K562 (cell line): ENCODE data around the gene TIAL1. TPM values are rescaled to one million over a fixed set of nuclear protein-coding genes. Genes with fewer than 3 reads are reported as not detected.

ENCODE experiments used
- ESRRA ChIP-seq: fragments of 450-650 bp; IDR thresholded peaks from 2 replicates; pipeline ENCODE4 v1.6.1; 2014; ENCODE audit warnings: low read depth, mild to moderate bottlenecking, moderate library complexity, borderline replicate concordance
- GATAD2B ChIP-seq: fragments of 450-650 bp; IDR thresholded peaks from 2 replicates; pipeline ENCODE4 v1.6.1; 2017; ENCODE audit warnings: mild to moderate bottlenecking, borderline replicate concordance
- JUND ChIP-seq, 2 experiments: IDR thresholded peaks; 2 replicates in 1 of 2; 3 replicates in 1 of 2; pipeline ENCODE4 v1.6.1; 2011; ENCODE audit warnings: borderline replicate concordance in 2 of 2, low read depth in 2 of 2, low read length in 2 of 2, improper control_type of control experiment in 1 of 2, missing biosample characterization in 1 of 2, missing genetic modification characterization in 1 of 2, missing genetic modification reagents in 1 of 2
- KLF16 ChIP-seq: IDR thresholded peaks from 2 replicates; pipeline ENCODE4 v1.6.1; 2016; ENCODE audit warnings: antibody characterized with exemption
- L3MBTL2 ChIP-seq: fragments of 450-650 bp; IDR thresholded peaks from 2 replicates; pipeline ENCODE4 v1.6.1; 2016; ENCODE audit warnings: mild to moderate bottlenecking, moderate library complexity
- MECOM ChIP-seq: fragments of 250-450 bp; sonication (Bioruptor Pico); IDR thresholded peaks from 2 replicates; pipeline ENCODE4 v1.8.0; 2022; ENCODE audit warnings: inconsistent platforms
- PHF21A ChIP-seq: fragments of 450-650 bp; IDR thresholded peaks from 2 replicates; pipeline ENCODE4 v1.6.1; 2017; ENCODE audit warnings: low read depth, borderline replicate concordance
- RAD21 ChIP-seq, 2 experiments: fragments of 250-450 bp in 1 of 2; fragments of 450-650 bp in 1 of 2; sonication (Bioruptor Pico) in 1 of 2; formaldehyde crosslinking in 1 of 2; IDR thresholded peaks in 1 of 2; conservative IDR thresholded peaks in 1 of 2; 2 replicates each; pipeline versions ENCODE4 v1.4.0 to v1.8.0; 2020 to 2022; ENCODE audit warnings: mild to moderate bottlenecking in 2 of 2, moderate library complexity in 1 of 2
- SAFB2 ChIP-seq: fragments of 200-400 bp; formaldehyde crosslinking; IDR thresholded peaks from 2 replicates; pipeline ENCODE4 v1.6.1; 2018; ENCODE audit warnings: borderline replicate concordance, low read length, low read depth, moderate library complexity; ENCODE audit not compliant: severe bottlenecking
- ZNF766 ChIP-seq: fragments of 200-800 bp; sonication (Bioruptor generic); conservative IDR thresholded peaks from 2 replicates; pipeline ENCODE4 v1.6.1; 2016; ENCODE audit warnings: missing genetic modification characterization, missing compliant biosample characterization
- polyA plus RNA-seq, 8 experiments: library from polyadenylated mRNA; depleted of rRNA in 4 of 8; stranded (reverse) in 5 of 8; unstranded in 3 of 8; fragments of >200 nt; fragmentation: Nextera tagmentation in 2 of 8; fragmentation: Illumina TruSeq in 1 of 8; extraction: Ambion mirVana in 2 of 8; extraction: Trizol in 1 of 8; gene quantifications; 2 replicates each; pipeline versions ENCODE4 v1.2.1 to v1.2.3, GENCODE V29; 2011 to 2014; ENCODE audit warnings: inconsistent platforms in 1 of 8, missing spikeins in 1 of 8
- total RNA-seq, 7 experiments: library from RNA; depleted of rRNA in 6 of 7; stranded (reverse); fragments of >200 nt in 6 of 7; fragmentation: Illumina TruSeq in 2 of 7; extraction: Trizol in 2 of 7; gene quantifications; 2 replicates each; pipeline versions ENCODE4 v1.2.1 to v1.2.3, GENCODE V29; 2011 to 2021; ENCODE audit warnings: low replicate concordance in 1 of 7
- TF ChIP-seq, protein P1 (sequence below): fragments of 450-650 bp; formaldehyde crosslinking; IDR thresholded peaks from 2 replicates; pipeline ENCODE4 v1.4.0; 2020; ENCODE audit warnings: mild to moderate bottlenecking, moderate library complexity
- TF ChIP-seq, protein P2 (sequence below): fragments of 250-450 bp; sonication (Bioruptor Pico); IDR thresholded peaks from 2 replicates; pipeline ENCODE4 v1.8.0; 2021; ENCODE audit warnings: borderline replicate concordance, mild to moderate bottlenecking, moderate library complexity; ENCODE audit not compliant: poor library complexity, severe bottlenecking
- TF ChIP-seq, protein P3 (sequence below): fragments of 250-450 bp; sonication (Bioruptor Pico); IDR thresholded peaks from 2 replicates; pipeline ENCODE4 v1.5.0; 2022; ENCODE audit warnings: mild to moderate bottlenecking
- TF ChIP-seq, protein P4 (sequence below), 2 experiments: fragments of 450-650 bp; IDR thresholded peaks; 2 replicates each; pipeline ENCODE4 v1.6.1; 2018; ENCODE audit warnings: mild to moderate bottlenecking in 2 of 2, low read depth in 1 of 2; ENCODE audit not compliant: partially characterized antibody in 2 of 2
- TF ChIP-seq, protein P5 (sequence below), 2 experiments: fragments of 200-800 bp in 1 of 2; sonication (Bioruptor generic) in 1 of 2; sonication (generic) in 1 of 2; formaldehyde crosslinking in 1 of 2; IDR thresholded peaks in 1 of 2; conservative IDR thresholded peaks in 1 of 2; 2 replicates each; pipeline versions ENCODE4 v1.5.0 to v1.6.1; 2016 to 2020; ENCODE audit warnings: missing compliant biosample characterization in 1 of 2, missing genetic modification characterization in 1 of 2, missing genetic modification reagents in 1 of 2

TIAL1 gene
- total and polyA plus RNA-seq, 9 of the 15 experiments (the other 6 are each of a cell fraction or from before 2014, with no cell fraction given), result 22.5 to 126 (median 58.2) TPM

DNA sequence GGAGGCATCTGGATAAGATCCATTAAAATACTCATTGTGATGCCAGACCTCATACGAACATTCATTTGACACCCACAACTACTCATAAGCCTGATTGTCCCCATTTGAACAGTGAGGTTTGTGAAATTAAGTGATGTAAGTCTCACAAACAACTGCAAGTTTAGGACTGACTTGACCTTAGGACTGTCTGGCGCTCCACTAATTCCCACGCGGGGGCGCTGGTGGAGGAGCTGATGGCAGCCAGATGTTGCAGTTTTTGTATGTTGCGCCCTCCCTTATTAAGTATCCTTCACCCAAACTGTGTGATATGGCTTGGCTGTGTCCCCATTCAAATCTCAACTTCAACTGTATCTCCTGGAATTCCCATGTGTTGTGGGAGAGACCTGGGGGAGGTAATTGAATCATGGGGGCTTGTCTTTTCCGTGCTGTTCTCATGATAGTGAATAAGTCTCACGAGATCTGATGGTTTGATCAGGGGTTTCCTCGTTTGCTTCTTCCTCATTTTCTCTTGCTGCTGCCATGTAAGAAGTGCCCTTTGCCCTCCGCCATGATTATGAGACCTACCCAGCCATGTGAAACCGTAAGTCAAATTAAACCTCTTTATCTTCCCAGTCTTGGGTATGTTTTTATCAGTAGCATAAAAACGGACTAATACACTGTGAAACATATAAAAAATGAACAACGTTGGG is 20.3 kb upstream of the TIAL1 start (continued):
- TF ChIP-seq, protein P1, sequence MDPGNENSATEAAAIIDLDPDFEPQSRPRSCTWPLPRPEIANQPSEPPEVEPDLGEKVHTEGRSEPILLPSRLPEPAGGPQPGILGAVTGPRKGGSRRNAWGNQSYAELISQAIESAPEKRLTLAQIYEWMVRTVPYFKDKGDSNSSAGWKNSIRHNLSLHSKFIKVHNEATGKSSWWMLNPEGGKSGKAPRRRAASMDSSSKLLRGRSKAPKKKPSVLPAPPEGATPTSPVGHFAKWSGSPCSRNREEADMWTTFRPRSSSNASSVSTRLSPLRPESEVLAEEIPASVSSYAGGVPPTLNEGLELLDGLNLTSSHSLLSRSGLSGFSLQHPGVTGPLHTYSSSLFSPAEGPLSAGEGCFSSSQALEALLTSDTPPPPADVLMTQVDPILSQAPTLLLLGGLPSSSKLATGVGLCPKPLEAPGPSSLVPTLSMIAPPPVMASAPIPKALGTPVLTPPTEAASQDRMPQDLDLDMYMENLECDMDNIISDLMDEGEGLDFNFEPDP, result no peak
- no peak; the same call in 1 of the 2 replicates for TF ChIP-seq GATAD2B
- peak; percentile 74 for TF ChIP-seq ZNF766 (CRISPR knock-in tag)
- no peak for TF ChIP-seq PHF21A
- TF ChIP-seq, protein P2, sequence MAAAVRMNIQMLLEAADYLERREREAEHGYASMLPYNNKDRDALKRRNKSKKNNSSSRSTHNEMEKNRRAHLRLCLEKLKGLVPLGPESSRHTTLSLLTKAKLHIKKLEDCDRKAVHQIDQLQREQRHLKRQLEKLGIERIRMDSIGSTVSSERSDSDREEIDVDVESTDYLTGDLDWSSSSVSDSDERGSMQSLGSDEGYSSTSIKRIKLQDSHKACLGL (CRISPR knock-in tag), result no peak
- TF ChIP-seq, protein P3, sequence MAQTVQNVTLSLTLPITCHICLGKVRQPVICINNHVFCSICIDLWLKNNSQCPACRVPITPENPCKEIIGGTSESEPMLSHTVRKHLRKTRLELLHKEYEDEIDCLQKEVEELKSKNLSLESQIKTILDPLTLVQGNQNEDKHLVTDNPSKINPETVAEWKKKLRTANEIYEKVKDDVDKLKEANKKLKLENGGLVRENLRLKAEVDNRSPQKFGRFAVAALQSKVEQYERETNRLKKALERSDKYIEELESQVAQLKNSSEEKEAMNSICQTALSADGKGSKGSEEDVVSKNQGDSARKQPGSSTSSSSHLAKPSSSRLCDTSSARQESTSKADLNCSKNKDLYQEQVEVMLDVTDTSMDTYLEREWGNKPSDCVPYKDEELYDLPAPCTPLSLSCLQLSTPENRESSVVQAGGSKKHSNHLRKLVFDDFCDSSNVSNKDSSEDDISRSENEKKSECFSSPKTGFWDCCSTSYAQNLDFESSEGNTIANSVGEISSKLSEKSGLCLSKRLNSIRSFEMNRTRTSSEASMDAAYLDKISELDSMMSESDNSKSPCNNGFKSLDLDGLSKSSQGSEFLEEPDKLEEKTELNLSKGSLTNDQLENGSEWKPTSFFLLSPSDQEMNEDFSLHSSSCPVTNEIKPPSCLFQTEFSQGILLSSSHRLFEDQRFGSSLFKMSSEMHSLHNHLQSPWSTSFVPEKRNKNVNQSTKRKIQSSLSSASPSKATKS (CRISPR knock-in tag), result no peak
- TF ChIP-seq ESRRA, result peak; percentile 71
- peak; percentile 57; the same call in 1 of the 2 replicates for TF ChIP-seq L3MBTL2
- TF ChIP-seq, protein P4, sequence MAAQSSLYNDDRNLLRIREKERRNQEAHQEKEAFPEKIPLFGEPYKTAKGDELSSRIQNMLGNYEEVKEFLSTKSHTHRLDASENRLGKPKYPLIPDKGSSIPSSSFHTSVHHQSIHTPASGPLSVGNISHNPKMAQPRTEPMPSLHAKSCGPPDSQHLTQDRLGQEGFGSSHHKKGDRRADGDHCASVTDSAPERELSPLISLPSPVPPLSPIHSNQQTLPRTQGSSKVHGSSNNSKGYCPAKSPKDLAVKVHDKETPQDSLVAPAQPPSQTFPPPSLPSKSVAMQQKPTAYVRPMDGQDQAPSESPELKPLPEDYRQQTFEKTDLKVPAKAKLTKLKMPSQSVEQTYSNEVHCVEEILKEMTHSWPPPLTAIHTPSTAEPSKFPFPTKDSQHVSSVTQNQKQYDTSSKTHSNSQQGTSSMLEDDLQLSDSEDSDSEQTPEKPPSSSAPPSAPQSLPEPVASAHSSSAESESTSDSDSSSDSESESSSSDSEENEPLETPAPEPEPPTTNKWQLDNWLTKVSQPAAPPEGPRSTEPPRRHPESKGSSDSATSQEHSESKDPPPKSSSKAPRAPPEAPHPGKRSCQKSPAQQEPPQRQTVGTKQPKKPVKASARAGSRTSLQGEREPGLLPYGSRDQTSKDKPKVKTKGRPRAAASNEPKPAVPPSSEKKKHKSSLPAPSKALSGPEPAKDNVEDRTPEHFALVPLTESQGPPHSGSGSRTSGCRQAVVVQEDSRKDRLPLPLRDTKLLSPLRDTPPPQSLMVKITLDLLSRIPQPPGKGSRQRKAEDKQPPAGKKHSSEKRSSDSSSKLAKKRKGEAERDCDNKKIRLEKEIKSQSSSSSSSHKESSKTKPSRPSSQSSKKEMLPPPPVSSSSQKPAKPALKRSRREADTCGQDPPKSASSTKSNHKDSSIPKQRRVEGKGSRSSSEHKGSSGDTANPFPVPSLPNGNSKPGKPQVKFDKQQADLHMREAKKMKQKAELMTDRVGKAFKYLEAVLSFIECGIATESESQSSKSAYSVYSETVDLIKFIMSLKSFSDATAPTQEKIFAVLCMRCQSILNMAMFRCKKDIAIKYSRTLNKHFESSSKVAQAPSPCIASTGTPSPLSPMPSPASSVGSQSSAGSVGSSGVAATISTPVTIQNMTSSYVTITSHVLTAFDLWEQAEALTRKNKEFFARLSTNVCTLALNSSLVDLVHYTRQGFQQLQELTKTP (IDR thresholded peaks at IDR 0.05; ENCODE audit: low read depth in 1 of 2, partially characterized antibody in 2 of 2), result peak in 1 of 2 experiments; percentile 29
- peak; percentile 55 to 63 for TF ChIP-seq RAD21 (CRISPR knock-in tag; conservative IDR thresholded peaks at IDR 0.05 in 1 of 2, IDR thresholded peaks at IDR 0.05 in 1 of 2)
- TF ChIP-seq JUND (IDR thresholded peaks at IDR 0.05; ENCODE audit: borderline replicate concordance, low read depth, low read length), result 0 out of 2 replicates have a peak, but pooled peaks have one; percentile 5
- peak; percentile 29; the same call in 1 of the 3 replicates for TF ChIP-seq JUND (tag; IDR thresholded peaks at IDR 0.05; ENCODE audit: borderline replicate concordance, low read depth, low read length)
- no peak for TF ChIP-seq SAFB2
- no peak for TF ChIP-seq MECOM
- no peak for TF ChIP-seq KLF16
- TF ChIP-seq, protein P5, sequence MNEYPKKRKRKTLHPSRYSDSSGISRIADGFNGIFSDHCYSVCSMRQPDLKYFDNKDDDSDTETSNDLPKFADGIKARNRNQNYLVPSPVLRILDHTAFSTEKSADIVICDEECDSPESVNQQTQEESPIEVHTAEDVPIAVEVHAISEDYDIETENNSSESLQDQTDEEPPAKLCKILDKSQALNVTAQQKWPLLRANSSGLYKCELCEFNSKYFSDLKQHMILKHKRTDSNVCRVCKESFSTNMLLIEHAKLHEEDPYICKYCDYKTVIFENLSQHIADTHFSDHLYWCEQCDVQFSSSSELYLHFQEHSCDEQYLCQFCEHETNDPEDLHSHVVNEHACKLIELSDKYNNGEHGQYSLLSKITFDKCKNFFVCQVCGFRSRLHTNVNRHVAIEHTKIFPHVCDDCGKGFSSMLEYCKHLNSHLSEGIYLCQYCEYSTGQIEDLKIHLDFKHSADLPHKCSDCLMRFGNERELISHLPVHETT (CRISPR knock-in tag; conservative IDR thresholded peaks at IDR 0.05 in 1 of 2, IDR thresholded peaks at IDR 0.05 in 1 of 2), result no peak
